Fibroblast of mammary gland (primary cell): ENCODE results near the gene SLC12A5.

ENCODE experiments used
- DNase-seq: peaks from one replicate; pipeline ENCODE4 v3.0.0-alpha.2; 2010; ENCODE audit warnings: low read depth
- H3K4me3 ChIP-seq: 2 replicates; pipeline ENCODE4 v1.5.1; 2011; ENCODE audit warnings: low read depth, mild to moderate bottlenecking, low read length, moderate library complexity; ENCODE audit not compliant: control insufficient read depth
- CTCF ChIP-seq: conservative IDR thresholded peaks from 2 replicates; pipeline ENCODE4 v1.5.1; 2011; ENCODE audit warnings: low read depth, low read length, inconsistent platforms; ENCODE audit not compliant: control insufficient read depth, insufficient read depth

Gene SLC12A5

GRCh38 chr20:46050885-46051284 lies 21.9 kb downstream of the SLC12A5 start:
- no peak for DNase-seq
- no peak overlapping the region for H3K4me3 ChIP-seq
- no peak for TF ChIP-seq CTCF

DNA sequence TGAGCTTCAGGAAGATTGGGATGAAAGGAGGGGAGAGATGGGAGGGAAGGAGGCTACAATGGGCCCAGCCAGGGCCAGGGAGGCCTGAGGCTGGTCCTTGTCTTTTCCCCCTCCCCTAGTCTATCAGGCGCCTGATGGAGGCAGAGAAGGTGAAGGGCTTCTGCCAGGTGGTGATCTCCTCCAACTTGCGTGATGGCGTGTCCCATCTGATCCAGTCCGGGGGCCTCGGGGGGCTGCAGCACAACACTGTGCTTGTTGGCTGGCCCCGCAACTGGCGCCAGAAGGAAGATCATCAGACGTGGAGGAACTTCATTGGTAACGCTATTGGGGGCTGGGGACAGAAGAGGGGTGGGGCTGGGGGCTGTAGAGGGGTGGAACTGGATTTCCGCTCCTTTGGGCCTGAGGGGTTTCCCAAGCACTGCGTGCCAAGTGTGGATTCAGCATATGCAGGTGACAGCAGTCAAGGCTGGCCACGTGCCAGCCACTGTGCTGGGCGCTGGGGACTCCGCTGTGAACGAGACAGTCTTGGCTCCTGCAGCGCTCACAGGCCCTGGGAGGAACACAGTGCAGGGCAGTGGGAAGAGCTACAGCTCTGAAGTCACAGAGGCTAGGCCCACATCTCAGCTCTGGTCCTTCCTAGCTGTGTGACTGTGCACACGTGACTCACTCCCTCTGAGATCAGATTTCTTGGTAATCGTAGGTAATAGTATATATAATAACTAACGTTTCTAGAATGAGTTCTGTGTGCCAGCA lies 22.7 kb downstream of the SLC12A5 start:
- TF ChIP-seq CTCF, result no peak
- DNase-seq, result no peak

GRCh38 chr20:46053416-46053815 lies 24.4 kb downstream of the SLC12A5 start:
- TF ChIP-seq CTCF, result no peak
- no peak overlapping the region for H3K4me3 ChIP-seq
- no peak for DNase-seq

More for the DNA sequence above, 22.7 kb downstream of the SLC12A5 start:
- H3K4me3 ChIP-seq, result no peak overlapping the region

DNA sequence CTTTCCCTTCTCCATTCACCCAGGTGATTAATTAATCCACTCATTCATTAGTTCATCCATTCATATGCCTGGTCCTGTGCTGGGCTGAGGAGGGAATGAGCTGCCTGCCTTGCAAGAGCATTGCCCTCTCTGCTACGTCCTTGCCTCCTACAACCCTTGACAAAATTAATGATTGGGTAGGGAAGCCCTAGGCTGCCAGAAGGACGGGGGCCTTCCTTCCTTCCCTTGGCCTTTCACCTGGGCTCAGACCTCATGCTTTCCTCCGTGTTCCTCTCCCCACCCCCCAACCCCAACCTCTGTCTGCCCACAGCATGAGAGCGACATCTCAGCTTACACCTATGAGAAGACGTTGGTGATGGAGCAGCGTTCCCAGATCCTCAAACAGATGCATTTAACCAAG lies 25.6 kb downstream of the SLC12A5 start:
- TF ChIP-seq CTCF, result no peak
- no peak for DNase-seq
- no peak overlapping the region for H3K4me3 ChIP-seq

- H3K4me3 ChIP-seq, result no peak overlapping the region
- no peak for TF ChIP-seq CTCF
- DNase-seq, result no peak
Measured at GRCh38 chr20:46055269-46055668, 26.3 kb downstream of the SLC12A5 start.

DNA sequence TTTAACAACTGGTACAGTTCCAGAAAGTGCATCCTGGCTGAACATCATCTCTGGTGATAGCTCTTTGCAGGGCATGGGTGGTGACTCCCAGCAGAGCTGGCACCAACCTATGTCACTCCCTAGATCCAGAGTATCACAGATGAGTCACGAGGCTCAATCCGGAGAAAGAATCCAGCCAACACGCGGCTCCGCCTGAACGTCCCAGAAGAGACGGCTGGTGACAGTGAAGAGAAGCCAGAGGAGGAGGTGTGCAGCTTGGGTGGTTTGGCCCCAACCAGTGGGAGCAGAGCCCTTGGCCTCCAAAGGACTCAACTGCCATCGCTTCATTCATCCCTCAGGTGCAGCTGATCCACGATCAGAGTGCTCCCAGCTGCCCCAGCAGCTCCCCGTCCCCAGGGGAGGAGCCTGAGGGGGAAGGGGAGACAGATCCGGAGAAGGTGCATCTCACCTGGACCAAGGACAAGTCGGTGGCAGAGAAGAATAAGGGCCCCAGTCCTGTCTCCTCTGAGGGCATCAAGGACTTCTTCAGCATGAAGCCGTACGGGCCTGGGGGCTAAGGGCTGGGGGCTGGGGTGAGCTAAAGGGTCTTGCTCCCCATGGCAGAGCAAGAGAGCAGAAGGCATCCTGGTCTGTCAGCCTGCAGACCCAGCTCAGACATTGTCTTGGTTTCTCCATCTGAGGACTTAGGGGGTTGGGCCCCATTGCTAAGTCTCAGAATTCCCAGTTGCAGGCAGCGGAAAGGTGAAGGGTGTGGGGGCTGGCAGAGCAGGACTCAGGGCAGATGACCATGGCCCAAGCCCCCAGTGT lies 27.2 kb downstream of the SLC12A5 start:
- no peak for TF ChIP-seq CTCF
- no peak overlapping the region for H3K4me3 ChIP-seq
- no peak for DNase-seq
